ENCODE data around the gene KIAA0513.

KIAA0513 gene

GRCh38 chr16:85142771-85143211 is 115.2 kb downstream of the KIAA0513 start:
- no peak overlapping the region for H3K4me3 ChIP-seq (replicated peaks; ENCODE audit: low read depth, low read length)
- no peak for DNase-seq (ENCODE audit: low read depth)
- TF ChIP-seq CTCF (IDR thresholded peaks at IDR 0.05; ENCODE audit: low read length, missing control alignments), result no peak

All from fibroblast of pulmonary artery (primary cell).